PFSK-1 (cell line): ENCODE measurements around the gene MYO9A.

Experiments
- FOXP2 ChIP-seq: optimal IDR thresholded peaks from 2 replicates; pipeline ENCODE3; 2011; ENCODE audit warnings: borderline replicate concordance, control low read depth, inconsistent platforms; ENCODE audit not compliant: insufficient read depth; ENCODE audit errors: extremely low read length, extremely low read depth
- POLR2AphosphoS5 ChIP-seq: IDR thresholded peaks from 2 replicates; pipeline ENCODE4 v1.6.1; 2012; ENCODE audit warnings: low read depth, mild to moderate bottlenecking, control low read depth, low read length, moderate library complexity
- SIN3A ChIP-seq: IDR thresholded peaks from 2 replicates; pipeline ENCODE4 v1.6.1; 2012; ENCODE audit warnings: mild to moderate bottlenecking, low read length, moderate library complexity, borderline replicate concordance; ENCODE audit not compliant: insufficient read depth
- TAF1 ChIP-seq: IDR thresholded peaks from 2 replicates; pipeline ENCODE4 v1.6.1; 2012; ENCODE audit warnings: low read length, control low read depth, borderline replicate concordance; ENCODE audit not compliant: insufficient read depth
- TF ChIP-seq, protein P1 (sequence below), 2 experiments: IDR thresholded peaks; 2 replicates each; pipeline versions ENCODE4 v1.6.1 to v1.8.0; 2011 to 2012; ENCODE audit warnings: low read depth in 2 of 2, low read length in 2 of 2, control low read depth in 1 of 2, inconsistent platforms in 1 of 2, mild to moderate bottlenecking in 1 of 2, moderate library complexity in 1 of 2; ENCODE audit not compliant: insufficient read depth in 1 of 2

The MYO9A gene

DNA sequence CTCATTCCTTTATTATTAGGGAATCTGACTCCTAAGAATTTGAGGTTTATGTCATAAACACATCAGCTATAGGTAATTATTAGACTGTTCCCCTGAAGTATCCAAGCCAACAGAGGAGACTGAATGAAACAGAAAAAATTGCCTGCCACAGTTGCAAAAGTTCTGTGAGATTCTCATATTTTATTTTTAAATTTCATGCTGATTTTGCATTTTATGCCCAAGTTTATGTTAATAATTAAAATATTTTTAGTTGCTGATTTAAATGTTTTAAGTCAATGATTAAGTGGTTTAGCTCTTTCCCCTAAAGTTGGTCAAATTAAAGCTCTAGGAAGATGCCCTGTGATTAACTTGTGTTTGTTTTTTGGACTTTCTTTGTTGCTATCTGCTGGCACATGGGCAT lies 10.4 kb upstream of the MYO9A start:
- TF ChIP-seq TAF1 (no peak), FOXP2 (no peak), POLR2AphosphoS5 (no peak), SIN3A (no peak)
- TF ChIP-seq, protein P1, sequence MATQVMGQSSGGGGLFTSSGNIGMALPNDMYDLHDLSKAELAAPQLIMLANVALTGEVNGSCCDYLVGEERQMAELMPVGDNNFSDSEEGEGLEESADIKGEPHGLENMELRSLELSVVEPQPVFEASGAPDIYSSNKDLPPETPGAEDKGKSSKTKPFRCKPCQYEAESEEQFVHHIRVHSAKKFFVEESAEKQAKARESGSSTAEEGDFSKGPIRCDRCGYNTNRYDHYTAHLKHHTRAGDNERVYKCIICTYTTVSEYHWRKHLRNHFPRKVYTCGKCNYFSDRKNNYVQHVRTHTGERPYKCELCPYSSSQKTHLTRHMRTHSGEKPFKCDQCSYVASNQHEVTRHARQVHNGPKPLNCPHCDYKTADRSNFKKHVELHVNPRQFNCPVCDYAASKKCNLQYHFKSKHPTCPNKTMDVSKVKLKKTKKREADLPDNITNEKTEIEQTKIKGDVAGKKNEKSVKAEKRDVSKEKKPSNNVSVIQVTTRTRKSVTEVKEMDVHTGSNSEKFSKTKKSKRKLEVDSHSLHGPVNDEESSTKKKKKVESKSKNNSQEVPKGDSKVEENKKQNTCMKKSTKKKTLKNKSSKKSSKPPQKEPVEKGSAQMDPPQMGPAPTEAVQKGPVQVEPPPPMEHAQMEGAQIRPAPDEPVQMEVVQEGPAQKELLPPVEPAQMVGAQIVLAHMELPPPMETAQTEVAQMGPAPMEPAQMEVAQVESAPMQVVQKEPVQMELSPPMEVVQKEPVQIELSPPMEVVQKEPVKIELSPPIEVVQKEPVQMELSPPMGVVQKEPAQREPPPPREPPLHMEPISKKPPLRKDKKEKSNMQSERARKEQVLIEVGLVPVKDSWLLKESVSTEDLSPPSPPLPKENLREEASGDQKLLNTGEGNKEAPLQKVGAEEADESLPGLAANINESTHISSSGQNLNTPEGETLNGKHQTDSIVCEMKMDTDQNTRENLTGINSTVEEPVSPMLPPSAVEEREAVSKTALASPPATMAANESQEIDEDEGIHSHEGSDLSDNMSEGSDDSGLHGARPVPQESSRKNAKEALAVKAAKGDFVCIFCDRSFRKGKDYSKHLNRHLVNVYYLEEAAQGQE (IDR thresholded peaks at IDR 0.05; ENCODE audit: insufficient read depth in 1 of 2, low read depth in 2 of 2, low read length in 2 of 2): no peak

DNA sequence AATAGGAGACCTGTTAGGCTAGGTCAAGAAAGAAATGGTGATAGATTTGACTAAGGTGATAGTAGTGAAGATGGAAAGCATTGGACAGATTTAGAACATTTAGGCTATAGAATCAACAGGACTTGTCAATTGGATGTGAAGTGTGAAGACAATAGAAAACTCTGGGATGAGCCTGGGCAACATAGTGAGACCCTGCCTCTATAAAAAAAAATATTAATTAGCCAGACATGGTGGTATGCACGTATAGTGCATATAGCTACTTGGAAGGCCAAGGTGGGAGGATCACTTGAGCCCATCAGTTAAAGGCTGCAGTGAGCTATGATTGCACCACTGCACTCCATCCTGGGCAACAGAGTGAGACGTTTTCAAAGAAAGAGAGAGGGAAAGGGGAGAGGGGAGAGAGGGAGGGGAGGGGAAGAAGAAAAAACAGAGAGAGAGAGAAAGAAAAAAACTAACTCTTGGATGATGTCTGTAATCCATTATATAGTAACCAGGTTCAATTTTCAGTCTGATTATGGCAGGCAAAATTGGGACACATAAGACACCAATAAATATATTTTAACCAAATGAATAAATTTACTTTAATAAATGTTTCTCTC lies 9.9 kb upstream of the MYO9A start:
- no peak for TF ChIP-seq SIN3A
- no peak for TF ChIP-seq FOXP2

DNA sequence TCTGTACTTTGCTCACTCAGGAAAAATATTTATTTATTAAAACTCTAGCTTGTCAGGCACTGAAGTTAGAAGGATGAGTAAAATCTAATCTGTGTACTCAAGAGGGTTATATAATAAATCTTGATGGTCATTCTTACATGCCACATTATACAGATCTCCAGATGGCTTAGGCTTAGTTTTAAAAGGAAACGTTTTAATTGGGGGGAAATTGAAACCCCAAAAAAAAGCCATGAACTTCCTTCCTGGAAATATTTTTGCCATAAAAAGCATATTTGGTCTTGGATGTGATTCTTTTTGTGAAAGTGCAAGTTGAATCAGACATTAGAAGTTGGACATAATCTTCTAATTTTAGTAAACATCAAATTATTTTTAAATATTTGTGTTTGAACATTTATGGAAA lies 6.3 kb upstream of the MYO9A start:
- TF ChIP-seq, protein P1 (IDR thresholded peaks at IDR 0.05; ENCODE audit: insufficient read depth in 1 of 2, low read depth in 2 of 2, low read length in 2 of 2): no peak
- TF ChIP-seq TAF1: no peak
- TF ChIP-seq POLR2AphosphoS5: no peak
- TF ChIP-seq FOXP2: no peak
- TF ChIP-seq SIN3A: no peak

DNA sequence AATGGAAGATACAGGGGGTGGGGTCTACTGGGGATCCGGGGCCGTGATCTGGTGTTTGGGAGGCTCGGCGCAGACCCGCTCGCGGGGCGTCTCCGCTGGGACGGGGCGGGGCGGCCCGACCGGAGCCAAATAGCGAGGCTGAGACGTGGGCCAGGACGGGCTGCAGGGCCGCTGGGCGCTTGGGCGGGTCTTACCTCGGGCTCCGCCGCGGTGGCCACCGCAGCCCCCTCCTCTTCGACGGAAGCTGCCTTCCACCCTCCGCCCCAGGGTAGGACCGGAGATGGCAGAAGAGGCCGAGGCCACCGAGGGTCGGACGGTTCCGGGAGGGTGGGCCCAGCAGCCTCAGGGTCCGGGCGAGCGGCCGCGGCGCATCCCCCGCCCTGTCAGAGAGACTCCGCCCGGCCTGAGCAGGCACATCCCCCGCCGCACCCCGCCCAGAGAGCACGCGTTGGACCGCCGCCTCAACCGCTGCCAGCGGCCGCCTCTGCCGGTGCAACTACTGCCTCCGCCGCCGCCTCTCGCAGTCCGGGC lies 399 bp downstream of the MYO9A start:
- TF ChIP-seq, protein P1 (IDR thresholded peaks at IDR 0.05; ENCODE audit: insufficient read depth in 1 of 2, low read depth in 2 of 2, low read length in 2 of 2): no peak
- TF ChIP-seq POLR2AphosphoS5 (no peak; the same call in 1 of the 2 replicates), SIN3A (peak; percentile 40; the same call in 1 of the 2 replicates), FOXP2 (no peak), TAF1 (no peak)

DNA sequence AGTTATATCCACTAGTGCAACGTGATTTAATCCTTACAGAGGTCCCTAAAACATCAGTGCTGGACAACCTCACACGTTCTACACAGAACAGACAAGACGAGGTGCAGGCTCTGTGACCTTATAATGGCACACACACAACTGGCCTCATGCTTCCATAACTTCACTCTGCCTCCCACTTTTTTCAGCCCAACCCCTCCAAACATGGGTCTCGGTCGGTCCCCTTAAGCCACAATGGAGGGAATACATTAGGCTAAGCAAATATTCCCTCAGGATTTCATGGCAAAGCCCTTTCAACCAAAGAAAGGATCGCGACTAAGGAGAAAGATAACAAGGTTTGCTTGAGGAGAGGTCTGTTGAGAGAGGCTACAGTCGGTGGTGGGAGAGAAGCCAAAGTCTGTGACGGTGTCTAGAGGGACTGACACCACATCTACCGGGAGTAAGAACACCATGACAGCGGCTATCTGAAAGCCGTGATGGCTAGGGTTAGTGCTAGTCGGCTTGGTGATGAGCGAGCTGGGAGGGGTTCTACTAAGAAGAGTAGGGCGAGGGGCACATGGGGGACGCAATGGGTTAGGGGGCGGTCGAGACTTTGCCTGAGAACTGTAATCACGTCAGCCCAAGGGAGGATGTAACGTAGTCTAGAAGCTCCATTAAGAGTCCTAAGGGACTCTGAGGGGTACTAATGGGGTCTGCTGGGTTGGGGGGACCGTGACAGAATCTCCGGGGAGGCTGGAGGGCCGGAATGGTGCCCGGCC lies 1.0 kb downstream of the MYO9A start:
- TF ChIP-seq, protein P1 (IDR thresholded peaks at IDR 0.05; ENCODE audit: insufficient read depth in 1 of 2, low read depth in 2 of 2, low read length in 2 of 2): no peak
- TF ChIP-seq SIN3A (no peak), TAF1 (no peak), FOXP2 (no peak), POLR2AphosphoS5 (no peak)
